Ovary (tissue), 9 donors: ENCODE data around the gene GRAMD1B. TPM values are rescaled to one million over a fixed set of nuclear protein-coding genes. Genes with fewer than 3 reads are reported as not detected.

Source experiments
- DNase-seq, 5 donors: peaks; one replicate each; pipeline ENCODE4 v3.0.0-alpha.2; 2019 to 2020
- H3K27ac ChIP-seq, 2 donors: fragments of 200-600 bp; one replicate each; pipeline versions ENCODE4 v1.5.1 to v1.8.0; 2019 to 2022
- H3K27me3 ChIP-seq: fragments of 200-600 bp; one replicate; pipeline ENCODE4 v1.8.0; 2022
- H3K36me3 ChIP-seq: fragments of 200-600 bp; sonication (generic); one replicate; pipeline ENCODE4 v1.5.1; 2019
- H3K4me1 ChIP-seq: one replicate; pipeline ENCODE4 v1.8.1; 2013; ENCODE audit warnings: mild to moderate bottlenecking, moderate library complexity; ENCODE audit not compliant: insufficient read depth
- H3K4me3 ChIP-seq: fragments of 200-600 bp; sonication (generic); one replicate; pipeline ENCODE4 v1.5.1; 2017
- H3K9me3 ChIP-seq, 2 donors: fragments of 200-600 bp in 1 of 2; sonication (generic) in 1 of 2; one replicate each; pipeline versions ENCODE4 v1.5.1 to v1.8.1; 2013 to 2019; ENCODE audit warnings: mild to moderate bottlenecking in 1 of 2, moderate library complexity in 1 of 2
- CTCF ChIP-seq, 3 donors: fragments of 450-650 bp in 2 of 3; fragments of 200-600 bp in 1 of 3; IDR thresholded peaks; one replicate each; pipeline versions ENCODE4 v1.5.1 to v1.8.0; 2016 to 2022; ENCODE audit warnings: antibody characterized with exemption in 3 of 3, mild to moderate bottlenecking in 1 of 3
- EP300 ChIP-seq: sonication (generic); formaldehyde crosslinking; IDR thresholded peaks from one replicate; pipeline ENCODE4 v1.6.1; 2017; ENCODE audit warnings: antibody characterized with exemption
- POLR2A ChIP-seq: fragments of 450-650 bp; IDR thresholded peaks from one replicate; pipeline ENCODE4 v1.6.1; 2017; ENCODE audit warnings: antibody characterized with exemption, mild to moderate bottlenecking, moderate library complexity
- WGBS, 3 donors: extraction: QIAGEN DNeasy Blood & Tissue Kit in 1 of 3; methylation state at CpG; one replicate each; pipeline versions ENCODE4 v1.1.5 to v1.1.7; 2013 to 2017; 5-methylcytosine and 5-hydroxymethylcytosine counted together
- intact Hi-C, 4 donors: fragments of 100-400 bp; cut with DNase I; formaldehyde crosslinking; loops; one replicate each; pipeline versions ENCODE4 v1.11.0 to v1.15.1; 2022 to 2023
- polyA plus RNA-seq, 2 donors: library from polyadenylated mRNA; stranded (reverse); fragments of 200-250 nt in 1 of 2; fragments of 350-450 nt in 1 of 2; fragmentation: Illumina TruSeq in 1 of 2; extraction: RNeasy Lipid Tissue Mini Kit (QIAGEN cat#74804) in 1 of 2; gene quantifications; one replicate each; pipeline ENCODE4 v1.2.3, GENCODE V29; 2013 to 2014
- total RNA-seq, 7 donors: library from RNA; depleted of rRNA in 2 of 7; stranded (reverse); fragments of >200 nt in 2 of 7; fragmentation: NEBNext Ultra II Directional in 3 of 7; extraction: Animal tissue kit (Norgen Biotek cat#: 25700) in 3 of 7; gene quantifications; one replicate each; pipeline versions ENCODE4 v1.1.0 to v1.2.4, GENCODE V29; 2016 to 2023
- donor health status: DM: no; HTN: no; CAD: no; lungs with moderate emphysema.
- donor health status: DM: no; HTN: no; CAD: no.
- donor health status: Bipolar disorder and iron deficiency.
- donor health status: DM: yes; HTN: yes; CAD: no.
- donor health status: DM: no; HTN: no; CAD: no.
- donor health status: DM: yes; HTN: yes; CAD: no.

GRAMD1B gene
- total and polyA plus RNA-seq, 9 donors, result 10.8 to 185 (median 25.4) TPM

GRCh38 chr11:123479048-123479837, 49.2 kb downstream of the GRAMD1B start:
- Histone ChIP-seq H3K4me3 (no peak overlapping the region), H3K4me1 (no peaks in the 10 kb centered on the region), H3K27ac (no peak overlapping the region), H3K9me3 (no peaks in the 10 kb centered on the region), H3K27me3 (no peaks in the 10 kb centered on the region), H3K36me3 (no peaks in the 10 kb centered on the region)
- no peak for TF ChIP-seq POLR2A
- no peak for TF ChIP-seq CTCF (IDR thresholded peaks at IDR 0.05)
- no peak for TF ChIP-seq EP300
- no peak for DNase-seq
- intact Hi-C loops, result loop anchor here (2.0 to 10.0 kb wide), 4 partner anchors 72 to 177 kb away; no protein-coding TSS in a partner anchor
- WGBS, 3 donors, result 76 to 79% (median 79%) methylated on average over 12 of the region's 12 CpGs

GRCh38 chr11:123480290-123480815, 50.3 kb downstream of the GRAMD1B start:
- H3K4me1 ChIP-seq, result no peaks in the 10 kb centered on the region
- no peak overlapping the region for H3K27ac ChIP-seq
- no peaks in the 10 kb centered on the region for H3K27me3 ChIP-seq
- no peak for TF ChIP-seq EP300
- TF ChIP-seq POLR2A, result no peak
- no peak for TF ChIP-seq CTCF (IDR thresholded peaks at IDR 0.05)
- no peaks in the 10 kb centered on the region for H3K9me3 ChIP-seq
- intact Hi-C loops, result no loop called here
- no peak overlapping the region for H3K4me3 ChIP-seq
- DNase-seq, result no peak
- H3K36me3 ChIP-seq, result no peaks in the 10 kb centered on the region
- WGBS, 3 donors, result 66 to 73% (median 69%) methylated on average over 4 of the region's 4 CpGs

GRCh38 chr11:123480882-123481281, 50.8 kb downstream of the GRAMD1B start:
- no peak for DNase-seq
- Histone ChIP-seq H3K27ac (no peak overlapping the region), H3K4me1 (no peaks in the 10 kb centered on the region), H3K4me3 (no peak overlapping the region), H3K36me3 (no peaks in the 10 kb centered on the region), H3K9me3 (no peaks in the 10 kb centered on the region), H3K27me3 (no peaks in the 10 kb centered on the region)
- no peak for TF ChIP-seq POLR2A
- intact Hi-C loops, result no loop called here
- 84 to 91% (median 86%) methylated on average over 11 of the region's 11 CpGs for WGBS, 3 donors

GRCh38 chr11:123481640-123482039, 51.6 kb downstream of the GRAMD1B start:
- 79 to 87% (median 86%) methylated on average over 3 of the region's 3 CpGs for WGBS, 3 donors

More at GRCh38 chr11:123481640-123482039, 51.6 kb downstream of the GRAMD1B start:
- Histone ChIP-seq H3K27ac (no peak overlapping the region), H3K4me3 (no peak overlapping the region), H3K9me3 (no peaks in the 10 kb centered on the region), H3K4me1 (no peaks in the 10 kb centered on the region), H3K36me3 (no peaks in the 10 kb centered on the region), H3K27me3 (no peaks in the 10 kb centered on the region)
- DNase-seq, result no peak
- TF ChIP-seq EP300 (no peak), CTCF (IDR thresholded peaks at IDR 0.05) (no peak), POLR2A (no peak)
- intact Hi-C loops, result no loop called here
